ENCODE measurements around the gene CDC37L1.
"Not testable (repeated sequence)": the region's sequence is repeated elsewhere in the genome, so short reads cannot be mapped to it uniquely, and the experiment has no call there.

Gene CDC37L1

GRCh38 chr9:4679268-4680172 lies at the start of gene CDC37L1:
CDC37L1 (plus strand) TSS chr9:4679569; CDS start chr9:4679768, 199 bp downstream.
- DNase-seq (ENCODE audit: low read depth in 2 of 3, low spot score in 2 of 3), result peak; percentile 97 to 98 (median 98)

DNA sequence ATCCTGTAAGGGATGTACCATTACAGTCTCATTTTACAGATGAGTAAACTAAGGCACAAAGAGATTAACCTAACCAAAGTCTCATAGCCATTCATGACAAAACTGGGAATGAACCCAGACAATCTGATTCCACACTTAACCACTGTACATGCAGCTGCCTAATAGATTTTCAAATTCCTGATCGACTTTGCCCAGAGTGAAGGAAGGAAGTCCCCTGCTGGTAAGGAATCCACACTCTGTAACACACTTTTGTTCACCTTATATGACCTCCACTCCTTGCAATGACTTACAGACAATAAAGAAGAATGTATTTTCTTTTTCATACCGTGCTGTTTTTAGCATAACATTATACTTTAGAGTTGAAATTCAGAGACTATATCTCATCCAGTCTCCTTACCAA lies 48.5 kb upstream of the CDC37L1 start:
- no peak for DNase-seq (ENCODE audit: low read depth in 2 of 3, low spot score in 2 of 3)

- DNase-seq (ENCODE audit: low read depth in 2 of 3, low spot score in 2 of 3), result no peak
Observed at GRCh38 chr9:4638968-4639367, 40.4 kb upstream of the CDC37L1 start.

GRCh38 chr9:4639420-4639819 lies 39.9 kb upstream of the CDC37L1 start:
- DNase-seq (ENCODE audit: low read depth in 2 of 3, low spot score in 2 of 3), result no peak

DNA sequence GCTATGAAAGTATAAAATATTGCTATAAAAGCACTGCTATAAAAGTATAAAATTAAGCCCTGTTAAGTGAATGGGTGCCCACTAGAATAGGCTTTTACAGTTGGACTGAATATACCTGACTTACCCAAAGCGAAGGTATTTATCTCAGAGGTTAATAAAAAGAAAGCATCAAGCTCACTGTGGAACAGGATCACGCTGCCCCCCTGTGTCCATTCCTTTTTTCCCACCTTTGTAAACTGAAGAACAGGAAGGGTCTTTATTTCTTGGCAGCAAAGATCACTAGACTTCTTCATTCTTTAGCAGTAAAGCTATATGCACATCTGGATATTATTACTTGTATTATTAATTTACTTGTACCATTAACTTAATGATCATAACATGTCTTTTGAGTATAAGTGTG lies 39.3 kb upstream of the CDC37L1 start:
- DNase-seq (ENCODE audit: low read depth in 2 of 3, low spot score in 2 of 3), result no peak

GRCh38 chr9:4642351-4642750 lies 37.0 kb upstream of the CDC37L1 start:
- no peak for DNase-seq (ENCODE audit: low read depth in 2 of 3, low spot score in 2 of 3)

DNA sequence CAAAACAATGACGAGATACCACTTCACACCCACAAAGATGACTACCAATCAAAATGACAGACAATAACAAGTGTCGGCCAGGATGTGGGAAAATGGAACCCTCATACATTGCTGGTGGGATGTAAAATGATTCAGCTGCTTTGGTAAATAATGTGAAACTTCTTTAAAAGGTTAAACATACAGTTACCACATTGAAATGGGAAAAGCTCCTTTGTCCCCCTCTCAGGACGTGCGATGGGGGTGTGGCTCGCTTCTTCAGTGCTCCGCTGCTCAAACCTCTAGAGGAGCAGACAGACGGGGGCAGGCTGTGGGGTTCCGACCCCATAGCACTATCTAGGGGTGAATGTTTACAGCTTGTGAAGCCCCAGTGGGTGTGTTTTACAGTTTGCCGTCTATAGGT lies 25.3 kb upstream of the CDC37L1 start:
- DNase-seq (ENCODE audit: low read depth in 2 of 3, low spot score in 2 of 3), result no peak

DNA sequence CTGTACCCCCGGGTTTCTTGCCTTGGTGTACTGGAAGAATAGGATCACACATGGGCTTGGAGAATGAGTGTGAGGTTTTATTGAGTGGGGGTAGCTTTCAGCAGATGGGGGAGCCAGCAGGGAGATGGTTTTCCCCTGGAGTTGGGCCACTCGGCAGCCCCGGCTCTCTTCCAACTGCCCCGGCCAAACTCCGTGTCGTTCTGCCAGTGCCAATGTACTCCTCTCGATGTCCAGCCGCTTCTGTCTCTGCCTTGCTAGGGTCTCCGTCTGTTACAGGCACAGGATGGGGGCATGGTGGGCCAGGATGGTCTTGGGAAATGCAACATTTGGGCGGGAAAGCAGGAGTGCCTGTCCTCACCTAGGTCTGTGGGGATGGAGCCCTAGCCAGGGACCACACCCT lies 24.8 kb upstream of the CDC37L1 start:
- no peak for DNase-seq (ENCODE audit: low read depth in 2 of 3, low spot score in 2 of 3)

- DNase-seq (ENCODE audit: low read depth in 2 of 3, low spot score in 2 of 3), result not testable (repeated sequence)
Observed at GRCh38 chr9:4656196-4656595, 23.2 kb upstream of the CDC37L1 start.

GRCh38 chr9:4656621-4657020 lies 22.7 kb upstream of the CDC37L1 start:
- DNase-seq (ENCODE audit: low read depth in 2 of 3, low spot score in 2 of 3), result no peak

DNA sequence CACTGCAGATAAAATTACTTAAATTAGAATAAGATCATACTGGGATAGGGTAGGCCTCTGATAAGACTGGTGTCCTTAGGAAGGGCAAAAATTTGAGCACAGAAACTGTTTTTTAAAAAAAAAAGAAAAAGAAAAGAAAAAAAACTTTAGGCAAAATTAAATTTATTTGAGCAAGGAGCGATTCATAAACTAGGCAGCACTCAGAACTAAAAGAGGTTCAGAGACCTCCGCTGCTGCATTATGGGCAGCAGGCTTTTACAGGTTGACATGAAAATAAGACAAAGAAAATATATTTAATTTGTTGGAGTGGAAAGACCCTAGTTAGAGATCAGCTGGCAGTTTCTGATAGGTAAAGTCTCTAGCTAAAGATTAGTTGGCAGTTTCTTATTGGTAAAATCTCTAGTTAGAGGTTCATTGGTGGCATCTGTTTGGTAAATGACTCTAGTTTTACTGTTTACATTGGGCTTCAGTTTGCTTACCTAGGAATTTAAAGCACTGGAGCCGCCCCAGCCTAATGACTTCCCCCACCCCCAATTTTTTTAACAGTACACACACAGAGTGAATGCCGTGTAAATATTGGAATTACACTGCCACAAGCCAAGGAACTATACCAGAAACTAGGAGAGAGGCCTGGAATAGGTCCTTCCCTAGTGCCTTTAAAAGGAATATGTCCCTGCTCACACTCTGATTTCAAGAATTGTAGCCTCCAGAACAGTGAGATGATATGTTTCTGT lies 21.8 kb upstream of the CDC37L1 start:
- DNase-seq (ENCODE audit: low read depth in 2 of 3, low spot score in 2 of 3), result no peak

- DNase-seq (ENCODE audit: low read depth in 2 of 3, low spot score in 2 of 3), result not testable (repeated sequence)
Observed at GRCh38 chr9:4660665-4661064, 18.7 kb upstream of the CDC37L1 start.

DNA sequence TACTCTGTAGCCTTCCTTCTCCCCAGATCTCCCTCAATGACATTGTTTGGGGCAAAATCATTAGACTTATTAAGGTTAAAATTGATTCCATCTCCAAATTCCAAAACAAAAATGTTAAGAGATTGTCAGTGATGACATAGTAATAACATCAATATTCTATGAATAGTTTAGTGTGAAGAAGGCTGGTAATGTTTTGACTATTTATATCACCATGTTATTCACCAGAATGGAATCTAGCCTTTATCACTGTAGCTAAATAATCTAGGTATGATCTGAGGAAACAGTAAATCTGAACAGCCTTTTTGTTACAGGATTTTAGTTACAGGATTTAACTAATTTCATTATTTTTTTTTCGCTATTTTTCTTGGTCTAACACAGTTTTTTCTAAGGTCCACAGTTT lies 18.2 kb upstream of the CDC37L1 start:
- no peak for DNase-seq (ENCODE audit: low read depth in 2 of 3, low spot score in 2 of 3)

- no peak for DNase-seq (ENCODE audit: low read depth in 2 of 3, low spot score in 2 of 3)
Observed at GRCh38 chr9:4661611-4662010, 17.8 kb upstream of the CDC37L1 start.

DNA sequence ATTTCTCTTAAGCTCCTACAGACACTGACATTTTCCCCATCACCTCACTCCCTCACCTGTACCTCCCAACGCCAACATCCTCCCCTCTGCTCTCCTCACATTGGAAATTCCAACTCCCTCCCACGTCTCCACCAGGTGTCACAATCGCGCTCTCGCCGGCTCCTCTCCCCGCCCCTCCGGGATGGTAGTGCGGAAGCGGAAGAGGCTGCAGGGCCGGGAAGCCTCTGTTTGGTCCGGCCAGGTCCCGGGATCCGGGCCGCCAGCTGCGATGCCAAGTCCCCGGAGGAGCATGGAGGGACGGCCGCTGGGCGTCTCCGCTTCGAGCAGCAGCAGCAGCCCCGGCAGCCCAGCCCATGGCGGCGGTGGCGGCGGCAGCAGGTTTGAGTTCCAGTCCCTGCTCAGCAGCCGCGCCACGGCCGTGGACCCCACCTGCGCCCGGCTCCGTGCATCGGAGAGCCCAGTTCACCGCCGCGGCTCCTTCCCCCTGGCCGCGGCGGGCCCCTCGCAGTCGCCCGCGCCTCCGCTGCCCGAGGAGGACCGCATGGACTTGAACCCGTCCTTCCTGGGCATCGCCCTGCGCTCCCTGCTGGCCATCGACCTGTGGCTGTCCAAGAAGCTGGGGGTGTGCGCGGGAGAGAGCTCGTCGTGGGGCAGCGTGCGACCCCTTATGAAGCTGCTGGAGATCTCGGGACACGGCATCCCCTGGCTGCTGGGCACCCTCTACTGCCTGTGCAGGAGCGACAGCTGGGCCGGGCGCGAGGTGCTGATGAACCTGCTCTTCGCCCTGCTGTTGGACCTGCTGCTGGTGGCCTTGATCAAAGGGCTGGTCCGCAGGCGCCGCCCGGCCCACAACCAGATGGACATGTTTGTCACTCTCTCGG lies 17.0 kb upstream of the CDC37L1 start, which contains the start of gene PLPP6:
TSS of gene PLPP6 (plus strand) at position 187 of the 881 bp plus-strand sequence. CDS start at position 269, 82 bp downstream.
- DNase-seq (ENCODE audit: low read depth in 2 of 3, low spot score in 2 of 3), result peak; percentile 49 to 58 (median 54)

DNA sequence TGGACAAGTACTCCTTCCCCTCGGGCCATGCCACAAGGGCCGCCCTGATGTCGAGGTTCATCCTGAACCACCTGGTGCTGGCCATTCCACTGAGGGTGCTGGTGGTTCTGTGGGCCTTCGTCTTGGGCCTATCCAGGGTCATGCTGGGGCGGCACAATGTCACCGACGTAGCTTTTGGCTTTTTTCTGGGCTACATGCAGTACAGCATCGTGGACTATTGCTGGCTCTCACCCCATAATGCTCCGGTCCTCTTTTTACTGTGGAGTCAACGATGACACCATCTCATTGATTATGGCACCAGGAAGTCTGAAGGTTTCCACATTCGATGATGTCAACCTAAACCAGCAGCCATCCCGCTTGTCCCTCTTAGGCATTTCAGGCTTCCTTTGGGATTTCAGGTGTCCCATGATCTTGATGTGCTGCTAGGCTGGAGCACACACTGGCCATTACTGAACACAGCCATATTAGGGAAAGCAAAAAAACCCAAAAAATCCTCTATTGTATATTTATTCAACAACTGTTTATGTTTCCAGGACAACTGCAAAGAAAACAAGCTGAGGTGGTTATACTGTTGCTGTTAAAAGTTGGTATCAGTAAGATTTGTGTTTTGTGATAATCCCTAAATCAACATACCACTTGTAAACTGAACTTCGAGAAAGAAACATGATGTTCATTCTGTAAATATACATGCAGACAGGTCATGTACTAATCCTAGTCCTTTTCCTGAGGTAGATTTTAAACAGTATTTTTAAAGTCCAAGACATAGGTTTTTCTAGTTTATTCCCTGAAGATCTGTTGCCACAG lies 16.2 kb upstream of the CDC37L1 start:
- DNase-seq (ENCODE audit: low read depth in 2 of 3, low spot score in 2 of 3), result no peak

DNA sequence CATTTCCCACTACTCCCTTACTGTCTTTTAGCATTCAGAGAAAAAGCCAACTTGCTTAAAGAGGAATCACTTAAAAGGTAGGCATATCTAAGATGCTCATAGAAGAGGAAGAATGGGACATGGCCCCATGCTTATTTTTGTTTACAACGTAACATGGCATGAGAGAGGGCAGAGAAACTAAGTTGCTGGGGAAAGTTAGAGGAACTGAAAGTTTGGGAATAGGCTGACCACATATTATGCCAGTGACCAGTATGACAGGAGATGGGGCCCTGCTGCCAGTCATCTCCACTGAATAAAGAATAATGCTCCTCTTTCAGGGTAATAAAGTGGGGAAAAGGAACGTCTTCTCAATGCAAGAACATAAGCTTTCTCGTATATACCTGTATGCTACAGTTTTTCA lies 15.4 kb upstream of the CDC37L1 start:
- no peak for DNase-seq (ENCODE audit: low read depth in 2 of 3, low spot score in 2 of 3)

DNA sequence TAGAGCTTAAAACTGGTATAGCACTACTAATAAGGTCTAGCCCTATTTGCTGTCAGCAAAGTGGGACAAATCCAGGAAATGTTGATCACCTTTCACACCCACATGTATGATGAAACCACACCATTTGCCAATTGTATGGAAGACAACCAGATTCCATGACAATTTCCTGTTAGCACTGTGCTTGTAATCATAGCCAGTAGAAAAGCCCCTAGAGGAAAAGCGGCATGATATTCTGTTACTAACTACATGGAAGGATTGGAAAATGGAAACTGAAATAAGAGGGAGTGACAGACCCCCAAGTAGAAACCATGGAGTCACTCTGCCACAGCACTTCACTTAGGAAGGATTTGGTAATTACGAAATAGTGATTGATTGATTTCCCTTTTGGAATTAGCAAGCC lies 14.0 kb upstream of the CDC37L1 start:
- DNase-seq (ENCODE audit: low read depth in 2 of 3, low spot score in 2 of 3), result no peak

- peak in 2 of 3 experiments; percentile 10 to 12 for DNase-seq (ENCODE audit: low read depth in 2 of 3, low spot score in 2 of 3)
Observed at GRCh38 chr9:4666042-4666699, 13.2 kb upstream of the CDC37L1 start, which contains the start of gene SPATA6L. SPATA6L (minus strand) TSS chr9:4666480; CDS start chr9:4666250, 230 bp downstream.

- DNase-seq (ENCODE audit: low read depth in 2 of 3, low spot score in 2 of 3), result no peak
Observed at GRCh38 chr9:4667681-4668080, 11.7 kb upstream of the CDC37L1 start.
